HG03064 (cell line): Measurements from ENCODE around the gene KCNQ4.

Experiments
- ATAC-seq: cut with Tn5 transposase; IDR thresholded peaks from one replicate; pipeline ENCODE4 v1.9.1; 2021; ENCODE audit warnings: low read depth; ENCODE audit not compliant: unreplicated experiment

KCNQ4 gene

DNA sequence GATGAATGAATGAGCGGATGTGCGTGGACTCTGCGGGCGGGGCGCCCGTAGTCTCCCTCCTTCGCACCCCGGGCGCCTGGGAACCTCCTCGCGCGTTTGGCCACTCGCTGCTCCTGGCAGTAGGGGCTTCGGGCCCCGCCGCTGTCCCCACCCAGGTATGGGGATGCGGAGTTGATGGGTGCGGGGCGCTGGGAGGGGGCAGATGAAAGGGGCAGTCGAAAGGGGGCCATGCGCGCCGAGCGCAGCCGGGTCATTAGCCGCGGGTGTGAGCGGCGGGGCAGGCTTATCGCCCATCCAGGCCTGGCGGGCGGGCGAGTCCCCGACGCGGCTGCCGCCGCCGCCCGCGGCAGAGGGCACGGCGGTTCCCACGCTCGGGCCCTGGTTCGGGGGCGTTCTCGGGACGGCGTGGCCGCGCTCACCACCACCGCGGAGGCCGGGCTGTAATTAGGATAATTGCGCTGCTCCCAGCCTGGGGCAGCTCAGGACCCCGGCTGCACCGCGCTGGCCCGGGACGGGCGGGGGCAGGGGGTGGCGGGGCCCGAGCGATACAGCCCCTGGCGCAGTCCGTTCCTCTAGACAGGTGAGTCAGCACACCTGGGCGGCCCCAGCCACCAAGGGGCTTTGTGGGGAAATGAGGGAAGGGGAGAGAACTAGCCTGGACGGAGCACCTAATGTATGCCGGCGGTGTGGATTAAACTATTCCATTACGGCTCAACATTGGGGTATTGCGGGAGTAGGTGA is 100.6 kb downstream of the KCNQ4 start:
- ATAC-seq, result no peak

DNA sequence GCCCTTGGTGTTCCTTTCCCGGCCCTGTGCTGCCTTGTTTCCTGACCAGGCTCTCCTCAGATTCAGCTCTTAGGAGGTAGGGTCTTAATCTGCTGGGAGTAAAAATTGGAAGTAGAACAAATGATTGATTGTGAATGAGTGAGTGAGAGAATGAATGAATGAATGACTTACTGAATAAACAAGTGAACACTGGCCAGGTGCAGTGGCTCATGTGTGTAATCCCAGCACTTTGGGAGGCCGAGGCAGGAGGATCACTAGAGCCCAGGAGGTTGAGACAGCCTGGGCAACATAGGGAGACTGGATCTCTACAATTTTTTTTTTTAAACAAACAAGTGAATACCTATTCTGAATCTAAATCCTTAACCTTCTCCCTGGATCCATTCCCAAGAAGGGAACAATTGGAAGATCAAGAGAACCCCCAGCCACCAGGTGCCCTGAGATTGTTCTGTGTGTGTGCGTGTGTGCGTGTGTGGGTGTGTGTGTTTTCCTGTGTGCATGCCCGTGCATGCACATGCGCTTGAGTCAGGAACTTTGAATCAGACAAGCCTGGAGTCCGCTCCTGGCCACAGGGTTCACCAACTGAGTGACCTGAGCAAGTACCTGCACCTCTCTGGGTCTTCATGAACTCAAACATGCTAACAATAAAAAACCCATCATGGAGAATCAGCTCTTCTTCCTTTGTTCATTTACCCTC is 102.9 kb downstream of the KCNQ4 start:
- ATAC-seq, result no peak

DNA sequence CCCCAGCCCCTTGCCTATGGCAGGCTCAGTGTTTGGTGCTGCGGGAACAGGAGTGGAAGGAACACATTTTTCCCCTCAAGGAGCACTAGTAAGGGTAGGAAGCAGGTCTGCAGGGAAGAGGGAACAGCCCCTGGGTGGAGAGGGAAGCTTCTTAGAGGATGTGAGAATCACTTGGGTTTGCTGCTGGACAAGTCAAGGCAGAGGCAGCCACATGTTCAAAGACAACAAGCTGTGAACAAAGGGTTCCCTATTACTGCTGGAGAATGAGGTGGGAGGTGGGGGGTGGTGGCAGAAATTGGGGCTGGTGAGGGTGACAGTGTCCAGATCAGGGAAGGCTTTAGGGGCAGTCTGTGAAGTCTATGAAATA is 103.4 kb downstream of the KCNQ4 start:
- no peak for ATAC-seq

DNA sequence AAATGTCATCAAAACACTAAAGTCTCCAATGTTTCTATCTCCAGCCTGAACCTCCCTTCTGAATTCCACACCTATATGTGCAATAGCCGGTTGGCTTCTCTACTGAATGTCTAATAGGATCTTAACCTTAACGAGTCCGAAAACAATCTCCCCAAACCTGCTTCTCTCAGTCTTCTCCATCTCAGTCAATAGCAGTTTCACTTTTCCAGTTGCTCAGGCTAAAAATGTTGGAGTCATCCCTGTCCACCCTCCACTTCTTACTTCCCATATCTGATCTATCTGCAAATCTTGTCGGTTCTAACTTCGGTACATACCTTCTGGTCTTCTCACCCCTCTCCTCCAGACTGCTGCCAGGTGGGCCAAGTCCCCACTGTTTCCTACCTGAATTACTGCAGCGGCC is 104.1 kb downstream of the KCNQ4 start:
- no peak for ATAC-seq
